A549 (cell line): ENCODE data around the gene PRR35. TPM values are rescaled to one million over a fixed set of nuclear protein-coding genes. Genes with fewer than 3 reads are reported as not detected.
A peak's percentile ranks its signal among the peaks of the same experiment; 100 is the strongest.

Experiments used
- ATAC-seq, 2 experiments: fragments of 200-7000 bp in 1 of 2; fragments of >200 bp in 1 of 2; cut with Nextera tagmentation in 1 of 2; cut with Tn5 transposase in 1 of 2; 3 replicates each; pipeline versions ENCODE4 v1.8.0 to v1.9.1; 2018 to 2020; ENCODE audit warnings: mild to moderate bottlenecking in 1 of 2, moderate library complexity in 1 of 2
- CTCF ChIA-PET: fragments of 300-600 bp; sonication (Branson Sonifier 250); formaldehyde crosslinking; extraction: SDS; loops from one replicate; lab custom pipeline; 2021; ENCODE audit warnings: antibody characterized with exemption, inconsistent platforms; lab: Yijun Ruan, JAX
- POLR2A ChIA-PET: fragments of 350-600 bp; formaldehyde crosslinking; extraction: SDS; loops from one replicate; lab custom pipeline; 2021; ENCODE audit warnings: antibody characterized with exemption, inconsistent platforms; lab: Yijun Ruan, JAX
- DNase-seq, 2 experiments: peaks; one replicate each; pipeline versions ENCODE4 v3.0.0 to v3.0.0-alpha.2; 2011 to 2016; ENCODE audit warnings: low read depth in 1 of 2, low spot score in 1 of 2
- FAIRE-seq: peaks from 2 replicates; lab custom pipeline; 2011; peaks lifted over from hg19 to GRCh38; lab: Jason Lieb, UNC
- H3K27ac ChIP-seq, 2 experiments: fragments of >200 bp; sonication (Bioruptor Twin); formaldehyde crosslinking; 3 replicates each; pipeline ENCODE4 v1.5.1; 2016 to 2017
- H3K4me1 ChIP-seq: fragments of >200 bp; sonication (Bioruptor Twin); formaldehyde crosslinking; 3 replicates; pipeline ENCODE4 v1.6.1; 2016
- H3K4me2 ChIP-seq: fragments of >200 bp; sonication (Bioruptor Twin); formaldehyde crosslinking; 3 replicates; pipeline ENCODE4 v1.6.1; 2016
- H3K4me3 ChIP-seq: fragments of >200 bp; sonication (Bioruptor Twin); formaldehyde crosslinking; 3 replicates; pipeline ENCODE4 v1.5.1; 2016
- H3K9me3 ChIP-seq: fragments of >200 bp; sonication (Bioruptor Twin); formaldehyde crosslinking; 3 replicates; pipeline ENCODE4 v1.6.1; 2016
- BHLHE40 ChIP-seq: IDR thresholded peaks from 2 replicates; pipeline ENCODE4 v1.6.1; 2012; ENCODE audit warnings: low read depth, low read length, inconsistent platforms
- CBX2 ChIP-seq: fragments of 200-600 bp; sonication (generic); IDR thresholded peaks from 2 replicates; pipeline ENCODE4 v1.6.1; 2016; ENCODE audit warnings: low read depth, mild to moderate bottlenecking, borderline replicate concordance
- CBX8 ChIP-seq: fragments of 200-600 bp; sonication (generic); IDR thresholded peaks from 2 replicates; pipeline ENCODE4 v1.6.1; 2016
- CHD2 ChIP-seq: fragments of 150-350 bp; IDR thresholded peaks from 2 replicates; pipeline ENCODE4 v1.6.1; 2014; ENCODE audit warnings: low read length; ENCODE audit not compliant: partially characterized antibody
- CHD4 ChIP-seq: fragments of 200-600 bp; sonication (generic); IDR thresholded peaks from 2 replicates; pipeline ENCODE4 v1.6.1; 2016; ENCODE audit warnings: antibody characterized with exemption, mild to moderate bottlenecking, borderline replicate concordance
- CTCF ChIP-seq: fragments of >200 bp; sonication (Bioruptor Twin); formaldehyde crosslinking; IDR thresholded peaks from 3 replicates; pipeline ENCODE4 v1.5.1; 2016
- EHF ChIP-seq: fragments of 250-450 bp; sonication (Bioruptor Pico); IDR thresholded peaks from 2 replicates; pipeline ENCODE4 v1.5.0; 2020; ENCODE audit warnings: mild to moderate bottlenecking
- FOSB ChIP-seq: fragments of 250-450 bp; sonication (Bioruptor Pico); IDR thresholded peaks from 2 replicates; pipeline ENCODE4 v1.5.0; 2020; ENCODE audit warnings: mild to moderate bottlenecking, moderate library complexity
- GATA3 ChIP-seq: IDR thresholded peaks from 2 replicates; pipeline ENCODE4 v1.6.1; 2012; ENCODE audit warnings: borderline replicate concordance
- HEYL ChIP-seq: fragments of 250-450 bp; sonication (Bioruptor Pico); IDR thresholded peaks from 2 replicates; pipeline ENCODE4 v1.8.0; 2021; ENCODE audit warnings: mild to moderate bottlenecking, moderate library complexity
- HMGXB4 ChIP-seq: fragments of 250-450 bp; sonication (Bioruptor Pico); IDR thresholded peaks from 2 replicates; pipeline ENCODE4 v1.5.0; 2021; ENCODE audit warnings: mild to moderate bottlenecking, moderate library complexity, borderline replicate concordance
- HOXA7 ChIP-seq: fragments of 250-450 bp; sonication (Bioruptor Pico); IDR thresholded peaks from 2 replicates; pipeline ENCODE4 v1.5.0; 2020; ENCODE audit warnings: mild to moderate bottlenecking, moderate library complexity
- HOXB13 ChIP-seq: fragments of 250-450 bp; sonication (Bioruptor Pico); IDR thresholded peaks from 2 replicates; pipeline ENCODE4 v1.5.0; 2020; ENCODE audit warnings: low read depth, mild to moderate bottlenecking, moderate library complexity
- KDM1A ChIP-seq: fragments of 200-600 bp; sonication (generic); IDR thresholded peaks from 2 replicates; pipeline ENCODE4 v1.6.1; 2016; ENCODE audit warnings: low read depth, mild to moderate bottlenecking
- KDM5A ChIP-seq: fragments of 200-600 bp; sonication (generic); IDR thresholded peaks from 2 replicates; pipeline ENCODE4 v1.6.1; 2016; ENCODE audit warnings: antibody characterized with exemption, mild to moderate bottlenecking
- NPAS2 ChIP-seq: fragments of 250-450 bp; sonication (Bioruptor Pico); IDR thresholded peaks from 2 replicates; pipeline ENCODE4 v1.8.0; 2022; ENCODE audit warnings: mild to moderate bottlenecking, moderate library complexity, borderline replicate concordance
- PBX3 ChIP-seq: IDR thresholded peaks from 2 replicates; pipeline ENCODE4 v1.6.1; 2012
- PHF8 ChIP-seq: fragments of 200-600 bp; sonication (generic); IDR thresholded peaks from 2 replicates; pipeline ENCODE4 v1.6.1; 2016; ENCODE audit warnings: low read depth, mild to moderate bottlenecking, antibody characterized with exemption, moderate library complexity, borderline replicate concordance
- RAD21 ChIP-seq, 2 experiments: fragments of >200 bp in 1 of 2; sonication (Bioruptor Twin) in 1 of 2; formaldehyde crosslinking in 1 of 2; IDR thresholded peaks in 1 of 2; conservative IDR thresholded peaks in 1 of 2; 2 replicates in 1 of 2; 3 replicates in 1 of 2; pipeline ENCODE4 v1.6.1; 2012 to 2018; ENCODE audit warnings: inconsistent platforms in 1 of 2
- REST ChIP-seq: fragments of 200-600 bp; sonication (generic); IDR thresholded peaks from 2 replicates; pipeline ENCODE4 v1.6.1; 2016; ENCODE audit warnings: antibody characterized with exemption, mild to moderate bottlenecking, moderate library complexity
- SMC3 ChIP-seq: fragments of >200 bp; sonication (Bioruptor Twin); formaldehyde crosslinking; IDR thresholded peaks from 3 replicates; pipeline ENCODE4 v1.6.1; 2018; ENCODE audit warnings: inconsistent platforms
- SREBF2 ChIP-seq: fragments of 450-650 bp; IDR thresholded peaks from 2 replicates; pipeline ENCODE4 v1.6.1; 2014; ENCODE audit warnings: mild to moderate bottlenecking, moderate library complexity
- TFCP2L1 ChIP-seq: fragments of 250-450 bp; sonication (Bioruptor Pico); IDR thresholded peaks from 2 replicates; pipeline ENCODE4 v1.5.0; 2021; ENCODE audit warnings: mild to moderate bottlenecking
- ZC3H11A ChIP-seq: fragments of 450-650 bp; IDR thresholded peaks from 2 replicates; pipeline ENCODE4 v1.6.1; 2014; ENCODE audit warnings: antibody characterized with exemption, mild to moderate bottlenecking
- ZFP36 ChIP-seq: fragments of 450-650 bp; IDR thresholded peaks from 2 replicates; pipeline ENCODE4 v1.6.1; 2014; ENCODE audit warnings: borderline replicate concordance; ENCODE audit not compliant: partially characterized antibody
- ZNF302 ChIP-seq: fragments of 250-450 bp; sonication (Bioruptor Pico); IDR thresholded peaks from 2 replicates; pipeline ENCODE4 v1.9.0; 2021; ENCODE audit warnings: inconsistent platforms, mild to moderate bottlenecking, moderate library complexity
- ZSCAN20 ChIP-seq: fragments of 250-450 bp; sonication (Bioruptor Pico); IDR thresholded peaks from 2 replicates; pipeline ENCODE4 v1.8.0; 2022; ENCODE audit warnings: mild to moderate bottlenecking, moderate library complexity
- WGBS: methylation state at CpG from one replicate; pipeline ENCODE4 v1.1.6; 2017; ENCODE audit errors: missing lambda C conversion rate; 5-methylcytosine and 5-hydroxymethylcytosine counted together
- polyA plus RNA-seq, 4 experiments: library from polyadenylated mRNA; depleted of rRNA in 3 of 4; stranded (reverse); fragments of >200 nt; fragmentation: RNase III in 1 of 4; extraction: RNeasy Plus Mini Kit Qiagen cat#74134 plus additional on column Dnase treatment in 1 of 4; gene quantifications; 2 replicates in 3 of 4; 3 replicates in 1 of 4; pipeline ENCODE4 v1.2.3, GENCODE V29; 2011 to 2017

PRR35 gene
- polyA plus RNA-seq, 2 of the 4 experiments (the other 2 are of a cell fraction): 0.04 TPM

GRCh38 chr16:578232-578869, 18.2 kb downstream of the PRR35 start:
- Histone ChIP-seq H3K4me3 (no peak overlapping the region), H3K27ac (peak overlapping the region in 1 of 2 experiments; percentile 78; a peak in 1 of 6 replicates), H3K4me1 (peaks cover 6% of the 10 kb centered on the region; the same call in 2 of the 3 replicates)
- no peak for DNase-seq
- ChIA-PET POLR2A (interaction anchor here (1.0 kb wide), 1 partner anchor 10 kb away, joined by 3 read pairs; no protein-coding TSS in a partner anchor), CTCF (interaction anchor here (0.7 to 7.1 kb wide), 12 partner anchors 10 to 84 kb away, joined by 3 to 105 read pairs (median 4); partner anchors contain the start of genes METTL26, PIGQ and RHOT2)
- TF ChIP-seq GATA3 (no peak), HMGXB4 (CRISPR knock-in tag) (no peak), RAD21 (conservative IDR thresholded peaks at IDR 0.05 in 1 of 2, IDR thresholded peaks at IDR 0.05 in 1 of 2) (no peak), CTCF (no peak), BHLHE40 (no peak), HOXB13 (no peak)
- TF ChIP-seq, all 56 proteins: peak for 0
- Histone ChIP-seq H3K4me2 (peak overlapping the region; percentile 82), H3K9me3 (no peaks in the 10 kb centered on the region)
- ATAC-seq (peak in 1 of 2 experiments; percentile 8; a peak in 3 of 6 replicates), FAIRE-seq (no peak)
- 87% methylated on average over 17 of the region's 24 CpGs for whole genome bisulfite sequencing

- 0 out of 3 replicates have a peak overlapping the region, but pooled peaks have one; percentile 29 for H3K4me3 ChIP-seq
- no peak for TF ChIP-seq CHD2
- no peak for TF ChIP-seq HEYL
- TF ChIP-seq SMC3: peak; percentile 68
- no peak for TF ChIP-seq PHF8
- TF ChIP-seq HOXA7 (CRISPR knock-in tag): no peak
- TF ChIP-seq CHD4: no peak
- TF ChIP-seq ZFP36: no peak
- no peak for TF ChIP-seq SREBF2
- no peak for TF ChIP-seq HOXB13
- no peak for TF ChIP-seq NPAS2
- TF ChIP-seq ZNF302 (CRISPR knock-in tag): no peak
- TF ChIP-seq REST: no peak
- no peak for TF ChIP-seq TFCP2L1
- no peak for TF ChIP-seq EHF (CRISPR knock-in tag)
- no peak for TF ChIP-seq KDM1A
- no peak for TF ChIP-seq CBX8
- no peak for TF ChIP-seq ZC3H11A
- TF ChIP-seq FOSB (CRISPR knock-in tag): no peak
- 0 out of 2 replicates have a peak, but pooled peaks have one; percentile 47 for TF ChIP-seq PBX3
- no peak for TF ChIP-seq ZSCAN20 (CRISPR knock-in tag)
- TF ChIP-seq CBX2: no peak
- TF ChIP-seq KDM5A: peak; percentile 51; the same call in 1 of the 2 replicates
These were observed 18.7 kb downstream of the PRR35 start for GRCh38 chr16:578870-579405.

More at GRCh38 chr16:578870-579405, 18.7 kb downstream of the PRR35 start:
- DNase-seq (peak; percentile 61 to 84), ATAC-seq (peak; percentile 72 to 89), FAIRE-seq (no peak)
- peak overlapping the region in 1 of 2 experiments; percentile 78; a peak in 2 of 6 replicates for H3K27ac ChIP-seq
- peaks cover 6% of the 10 kb centered on the region; the same call in 2 of the 3 replicates for H3K4me1 ChIP-seq
- ChIA-PET POLR2A (interaction anchor here (1.0 kb wide), 1 partner anchor 10 kb away, joined by 3 read pairs; no protein-coding TSS in a partner anchor), CTCF (interaction anchor here (0.5 to 7.1 kb wide), 23 partner anchors 10 to 177 kb away, joined by 3 to 105 read pairs (median 3); partner anchors contain the start of genes METTL26, PIGQ, RAB40C and RHOT2)
- no peaks in the 10 kb centered on the region for H3K9me3 ChIP-seq
- H3K4me2 ChIP-seq: peak overlapping the region; percentile 82
- 54% methylated on average over 4 of the region's 34 CpGs for WGBS
